SH-SY5Y (cell line): ENCODE measurements around the gene JMJD4.

ENCODE experiments used
- GATA2 ChIP-seq: IDR thresholded peaks from 2 replicates; pipeline ENCODE4 v1.6.1; 2011; ENCODE audit warnings: mild to moderate bottlenecking, low read depth, low read length
- GATA3 ChIP-seq: IDR thresholded peaks from 2 replicates; pipeline ENCODE4 v1.6.1; 2011; ENCODE audit warnings: low read depth, mild to moderate bottlenecking, low read length, moderate library complexity

- TF ChIP-seq GATA2 (no peak), GATA3 (no peak)
Observed at GRCh38 chr1:227748496-227749182, 13.5 kb upstream of the JMJD4 start.
